Epithelial cell of prostate (primary cell): Measurements from ENCODE around the gene AMH.
"Not testable (repeated sequence)": the region's sequence is repeated elsewhere in the genome, so short reads cannot be mapped to it uniquely, and the experiment has no call there.

Source experiments
- DNase-seq: peaks from one replicate; pipeline ENCODE4 v3.0.0-alpha.2; 2011; ENCODE audit warnings: low read depth, low spot score
- H3K27ac ChIP-seq: fragments of 450-650 bp; 2 replicates; pipeline ENCODE4 v1.5.1; 2017; ENCODE audit warnings: mild to moderate bottlenecking

AMH gene

GRCh38 chr19:2249010-2249866 lies at the start of gene AMH:
Gene AMH (plus strand): TSS chr19:2249323. CDS start chr19:2249333, 10 bp downstream.
- no peak for DNase-seq
- H3K27ac ChIP-seq = no peak within 1 kb of the TSS

- H3K27ac ChIP-seq = no peak overlapping the region
- DNase-seq = no peak
These were observed 49.1 kb upstream of the AMH start for GRCh38 chr19:2199861-2200623.

GRCh38 chr19:2200624-2201294 lies 48.4 kb upstream of the AMH start:
- DNase-seq, H3K27ac ChIP-seq: not testable (repeated sequence)

GRCh38 chr19:2201473-2202148 lies 47.5 kb upstream of the AMH start:
- H3K27ac ChIP-seq = no peak overlapping the region
- DNase-seq = no peak

GRCh38 chr19:2202366-2202765 lies 46.8 kb upstream of the AMH start:
- DNase-seq = no peak
- H3K27ac ChIP-seq = no peak overlapping the region

GRCh38 chr19:2207008-2207407 lies 42.1 kb upstream of the AMH start:
- no peak for DNase-seq
- no peak overlapping the region for H3K27ac ChIP-seq

- DNase-seq = no peak
- no peak overlapping the region for H3K27ac ChIP-seq
These were observed 40.9 kb upstream of the AMH start for GRCh38 chr19:2207991-2208860.

- H3K27ac ChIP-seq = no peak overlapping the region
- DNase-seq = no peak
These were observed 40.1 kb upstream of the AMH start for GRCh38 chr19:2208975-2209374.

- no peak overlapping the region for H3K27ac ChIP-seq
- no peak for DNase-seq
These were observed 39.7 kb upstream of the AMH start for GRCh38 chr19:2209408-2209807.

GRCh38 chr19:2210206-2210605 lies 38.9 kb upstream of the AMH start:
- no peak for DNase-seq
- no peak overlapping the region for H3K27ac ChIP-seq

- H3K27ac ChIP-seq = no peak overlapping the region
- no peak for DNase-seq
These were observed 38.0 kb upstream of the AMH start for GRCh38 chr19:2210987-2211740.

- no peak overlapping the region for H3K27ac ChIP-seq
These were observed 36.0 kb upstream of the AMH start for GRCh38 chr19:2212861-2213711.

GRCh38 chr19:2213799-2214198 lies 35.3 kb upstream of the AMH start:
- DNase-seq = no peak
- H3K27ac ChIP-seq = no peak overlapping the region

More at GRCh38 chr19:2212861-2213711, 36.0 kb upstream of the AMH start:
- DNase-seq = no peak

GRCh38 chr19:2214251-2214650 lies 34.9 kb upstream of the AMH start:
- DNase-seq = no peak
- no peak overlapping the region for H3K27ac ChIP-seq

- DNase-seq = no peak
- no peak overlapping the region for H3K27ac ChIP-seq
These were observed 33.8 kb upstream of the AMH start for GRCh38 chr19:2215281-2215751.

GRCh38 chr19:2216361-2217225 lies 32.5 kb upstream of the AMH start:
- no peak for DNase-seq
- no peak overlapping the region for H3K27ac ChIP-seq

GRCh38 chr19:2217591-2217990 lies 31.5 kb upstream of the AMH start:
- H3K27ac ChIP-seq = no peak overlapping the region
- DNase-seq = no peak
